ENCODE measurements around the gene TMEM212. TPM values are rescaled to one million over a fixed set of nuclear protein-coding genes. Genes with fewer than 3 reads are reported as not detected.

The TMEM212 gene
- total and polyA plus RNA-seq, 2 of the 13 experiments (the other 11 are each of a cell fraction or from before 2014, with no cell fraction given), result not detected

DNA sequence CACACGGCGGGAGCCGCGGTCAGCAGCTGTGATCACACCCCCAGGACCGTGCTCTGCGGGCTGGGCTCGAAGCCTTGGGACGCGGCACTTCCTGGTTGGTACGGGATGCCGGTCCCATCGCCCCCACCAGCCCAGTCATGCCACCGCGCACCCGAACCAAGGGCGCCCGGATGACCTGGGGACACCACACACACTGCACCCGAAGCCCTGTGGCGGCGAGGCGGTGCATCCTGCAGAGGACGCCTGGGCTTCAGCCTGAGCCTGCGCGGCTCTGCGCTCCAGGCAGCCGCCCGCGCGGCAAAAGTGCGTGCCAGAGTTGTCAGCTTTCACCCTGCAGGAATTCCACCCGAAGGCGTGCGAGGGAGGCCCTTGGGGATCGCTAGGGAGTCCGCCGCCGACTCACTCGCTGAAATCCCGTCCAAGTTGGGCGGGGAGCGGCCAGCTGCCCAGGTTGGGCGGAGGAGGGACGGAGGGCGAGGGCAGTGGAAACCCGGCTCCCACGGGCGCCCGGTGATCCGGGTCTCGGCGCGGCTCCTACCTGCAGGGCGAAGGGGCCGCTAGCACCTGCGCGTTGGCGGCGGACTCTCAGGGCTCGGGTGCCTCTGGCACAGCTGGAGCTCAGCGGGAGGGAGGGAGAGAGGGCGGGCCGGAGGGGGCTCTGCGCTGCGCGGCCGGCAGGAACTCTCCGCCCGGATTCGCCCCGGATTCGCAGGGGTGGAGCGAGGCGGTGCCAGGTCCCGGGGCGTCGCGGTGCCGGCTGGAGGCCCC is 33.1 kb upstream of the TMEM212 start, which contains the start of gene PLD1 (continued):
- TF ChIP-seq, protein P1, sequence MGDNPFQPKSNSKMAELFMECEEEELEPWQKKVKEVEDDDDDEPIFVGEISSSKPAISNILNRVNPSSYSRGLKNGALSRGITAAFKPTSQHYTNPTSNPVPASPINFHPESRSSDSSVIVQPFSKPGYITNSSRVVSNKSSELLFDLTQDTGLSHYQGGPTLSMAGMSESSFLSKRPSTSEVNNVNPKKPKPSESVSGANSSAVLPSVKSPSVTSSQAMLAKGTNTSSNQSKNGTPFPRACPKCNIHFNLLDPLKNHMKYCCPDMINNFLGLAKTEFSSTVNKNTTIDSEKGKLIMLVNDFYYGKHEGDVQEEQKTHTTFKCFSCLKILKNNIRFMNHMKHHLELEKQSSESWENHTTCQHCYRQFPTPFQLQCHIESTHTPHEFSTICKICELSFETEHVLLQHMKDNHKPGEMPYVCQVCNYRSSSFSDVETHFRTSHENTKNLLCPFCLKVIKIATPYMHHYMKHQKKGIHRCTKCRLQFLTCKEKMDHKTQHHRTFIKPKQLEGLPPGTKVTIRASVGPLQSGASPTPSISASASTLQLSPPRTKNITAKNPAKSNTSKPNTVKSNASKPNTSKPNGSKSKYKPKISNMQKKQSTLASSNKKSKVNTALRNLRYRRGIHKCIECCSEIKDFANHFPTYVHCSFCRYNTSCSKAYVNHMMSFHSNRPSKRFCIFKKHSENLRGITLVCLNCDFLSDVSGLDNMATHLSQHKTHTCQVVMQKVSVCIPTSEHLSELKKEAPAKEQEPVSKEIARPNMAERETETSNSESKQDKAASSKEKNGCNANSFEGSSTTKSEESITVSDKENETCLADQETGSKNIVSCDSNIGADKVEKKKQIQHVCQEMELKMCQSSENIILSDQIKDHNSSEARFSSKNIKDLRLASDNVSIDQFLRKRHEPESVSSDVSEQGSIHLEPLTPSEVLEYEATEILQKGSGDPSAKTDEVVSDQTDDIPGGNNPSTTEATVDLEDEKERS (CRISPR knock-in tag; IDR thresholded peaks at IDR 0.05), result peak; percentile 96
- TF ChIP-seq KDM3A (CRISPR knock-in tag; IDR thresholded peaks at IDR 0.05; ENCODE audit: low read depth) (0 out of 2 replicates have a peak, but pooled peaks have one; percentile 48), CHD4 (IDR thresholded peaks at IDR 0.05; ENCODE audit: borderline replicate concordance, low read length) (no peak), ZMAT5 (CRISPR knock-in tag; IDR thresholded peaks at IDR 0.05; ENCODE audit: borderline replicate concordance, low read depth) (no peak), TRAFD1 (CRISPR knock-in tag; IDR thresholded peaks at IDR 0.05; ENCODE audit: borderline replicate concordance) (no peak), NR2F2 (IDR thresholded peaks at IDR 0.05; ENCODE audit: borderline replicate concordance, low read depth) (no peak), RARA (CRISPR knock-in tag; IDR thresholded peaks at IDR 0.05) (peak; percentile 76), TBX2 (CRISPR knock-in tag; IDR thresholded peaks at IDR 0.05; ENCODE audit: borderline replicate concordance) (peak; percentile 73), NCOA1 (CRISPR knock-in tag; IDR thresholded peaks at IDR 0.05) (peak; percentile 68; the same call in 1 of the 2 replicates), SCMH1 (CRISPR knock-in tag; IDR thresholded peaks at IDR 0.05; ENCODE audit: borderline replicate concordance) (no peak), NKX3-1 (CRISPR knock-in tag; IDR thresholded peaks at IDR 0.05) (no peak; the same call in 1 of the 2 replicates), ZNF777 (CRISPR knock-in tag; IDR thresholded peaks at IDR 0.05) (peak; percentile 16), ZNF598 (CRISPR knock-in tag; IDR thresholded peaks at IDR 0.05; ENCODE audit: borderline replicate concordance) (no peak; the same call in 1 of the 2 replicates), ZKSCAN8 (CRISPR knock-in tag; IDR thresholded peaks at IDR 0.05; ENCODE audit: borderline replicate concordance) (no peak; the same call in 1 of the 2 replicates), ZKSCAN1 (IDR thresholded peaks at IDR 0.05; ENCODE audit: low read length) (no peak), RBM22 (optimal IDR thresholded peaks at IDR 0.05; ENCODE audit: low read length) (no peak), ZBTB1 (CRISPR knock-in tag; IDR thresholded peaks at IDR 0.05; ENCODE audit: borderline replicate concordance) (no peak), ZSCAN9 (CRISPR knock-in tag; IDR thresholded peaks at IDR 0.05; ENCODE audit: borderline replicate concordance) (no peak), TBL1XR1 (IDR thresholded peaks at IDR 0.05; ENCODE audit: borderline replicate concordance, low read length, partially characterized antibody) (no peak), SP140L (CRISPR knock-in tag; IDR thresholded peaks at IDR 0.05; ENCODE audit: borderline replicate concordance) (no peak)
- TF ChIP-seq, protein P2, sequence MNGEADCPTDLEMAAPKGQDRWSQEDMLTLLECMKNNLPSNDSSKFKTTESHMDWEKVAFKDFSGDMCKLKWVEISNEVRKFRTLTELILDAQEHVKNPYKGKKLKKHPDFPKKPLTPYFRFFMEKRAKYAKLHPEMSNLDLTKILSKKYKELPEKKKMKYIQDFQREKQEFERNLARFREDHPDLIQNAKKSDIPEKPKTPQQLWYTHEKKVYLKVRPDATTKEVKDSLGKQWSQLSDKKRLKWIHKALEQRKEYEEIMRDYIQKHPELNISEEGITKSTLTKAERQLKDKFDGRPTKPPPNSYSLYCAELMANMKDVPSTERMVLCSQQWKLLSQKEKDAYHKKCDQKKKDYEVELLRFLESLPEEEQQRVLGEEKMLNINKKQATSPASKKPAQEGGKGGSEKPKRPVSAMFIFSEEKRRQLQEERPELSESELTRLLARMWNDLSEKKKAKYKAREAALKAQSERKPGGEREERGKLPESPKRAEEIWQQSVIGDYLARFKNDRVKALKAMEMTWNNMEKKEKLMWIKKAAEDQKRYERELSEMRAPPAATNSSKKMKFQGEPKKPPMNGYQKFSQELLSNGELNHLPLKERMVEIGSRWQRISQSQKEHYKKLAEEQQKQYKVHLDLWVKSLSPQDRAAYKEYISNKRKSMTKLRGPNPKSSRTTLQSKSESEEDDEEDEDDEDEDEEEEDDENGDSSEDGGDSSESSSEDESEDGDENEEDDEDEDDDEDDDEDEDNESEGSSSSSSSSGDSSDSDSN (CRISPR knock-in tag; IDR thresholded peaks at IDR 0.05), result peak; percentile 95
- TF ChIP-seq, protein P3, sequence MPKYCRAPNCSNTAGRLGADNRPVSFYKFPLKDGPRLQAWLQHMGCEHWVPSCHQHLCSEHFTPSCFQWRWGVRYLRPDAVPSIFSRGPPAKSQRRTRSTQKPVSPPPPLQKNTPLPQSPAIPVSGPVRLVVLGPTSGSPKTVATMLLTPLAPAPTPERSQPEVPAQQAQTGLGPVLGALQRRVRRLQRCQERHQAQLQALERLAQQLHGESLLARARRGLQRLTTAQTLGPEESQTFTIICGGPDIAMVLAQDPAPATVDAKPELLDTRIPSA (CRISPR knock-in tag; IDR thresholded peaks at IDR 0.05; ENCODE audit: borderline replicate concordance), result no peak; the same call in 1 of the 2 replicates

All from HepG2 (cell line).